A549 (cell line): ENCODE measurements around the gene SLC39A2.

Experiments
- EP300 ChIP-seq, 2 experiments: fragments of >200 bp; sonication (Bioruptor Twin); formaldehyde crosslinking; IDR thresholded peaks; 2 replicates in 1 of 2; 3 replicates in 1 of 2; pipeline ENCODE4 v1.6.1; 2016 to 2017
- FOSL2 ChIP-seq, 2 experiments: fragments of 450-650 bp in 1 of 2; fragments of >200 bp in 1 of 2; sonication (Bioruptor Twin) in 1 of 2; formaldehyde crosslinking; IDR thresholded peaks; 2 replicates each; pipeline versions ENCODE4 v1.5.0 to v1.6.1; 2016 to 2020; ENCODE audit warnings: mild to moderate bottlenecking in 1 of 2, moderate library complexity in 1 of 2
- HOXA7 ChIP-seq: fragments of 250-450 bp; sonication (Bioruptor Pico); IDR thresholded peaks from 2 replicates; pipeline ENCODE4 v1.5.0; 2020; ENCODE audit warnings: mild to moderate bottlenecking, moderate library complexity
- KDM1A ChIP-seq: fragments of 200-600 bp; sonication (generic); IDR thresholded peaks from 2 replicates; pipeline ENCODE4 v1.6.1; 2016; ENCODE audit warnings: low read depth, mild to moderate bottlenecking
- PHF8 ChIP-seq: fragments of 200-600 bp; sonication (generic); IDR thresholded peaks from 2 replicates; pipeline ENCODE4 v1.6.1; 2016; ENCODE audit warnings: low read depth, mild to moderate bottlenecking, antibody characterized with exemption, moderate library complexity, borderline replicate concordance
- POLR2A ChIP-seq: IDR thresholded peaks from 2 replicates; pipeline ENCODE4 v1.6.1; 2012; ENCODE audit warnings: mild to moderate bottlenecking, low read length
- SMC3 ChIP-seq: fragments of >200 bp; sonication (Bioruptor Twin); formaldehyde crosslinking; IDR thresholded peaks from 3 replicates; pipeline ENCODE4 v1.6.1; 2018; ENCODE audit warnings: inconsistent platforms
- TF ChIP-seq, protein P1 (sequence below): fragments of >200 bp; sonication (Bioruptor Twin); formaldehyde crosslinking; IDR thresholded peaks from 3 replicates; pipeline ENCODE4 v1.5.1; 2016
- TF ChIP-seq, protein P2 (sequence below): fragments of 150-350 bp; IDR thresholded peaks from 2 replicates; pipeline ENCODE4 v1.6.1; 2014; ENCODE audit warnings: low read depth, mild to moderate bottlenecking, low read length
- TF ChIP-seq, protein P3 (sequence below): fragments of 200-600 bp; sonication (generic); IDR thresholded peaks from 2 replicates; pipeline ENCODE4 v1.6.1; 2016; ENCODE audit warnings: antibody characterized with exemption, mild to moderate bottlenecking, moderate library complexity
- TF ChIP-seq, protein P4 (sequence below): IDR thresholded peaks from 2 replicates; pipeline ENCODE4 v1.6.1; 2012
- TF ChIP-seq, protein P5 (sequence below): fragments of 450-650 bp; IDR thresholded peaks from 2 replicates; pipeline ENCODE4 v1.6.1; 2014; ENCODE audit warnings: antibody characterized with exemption

DNA sequence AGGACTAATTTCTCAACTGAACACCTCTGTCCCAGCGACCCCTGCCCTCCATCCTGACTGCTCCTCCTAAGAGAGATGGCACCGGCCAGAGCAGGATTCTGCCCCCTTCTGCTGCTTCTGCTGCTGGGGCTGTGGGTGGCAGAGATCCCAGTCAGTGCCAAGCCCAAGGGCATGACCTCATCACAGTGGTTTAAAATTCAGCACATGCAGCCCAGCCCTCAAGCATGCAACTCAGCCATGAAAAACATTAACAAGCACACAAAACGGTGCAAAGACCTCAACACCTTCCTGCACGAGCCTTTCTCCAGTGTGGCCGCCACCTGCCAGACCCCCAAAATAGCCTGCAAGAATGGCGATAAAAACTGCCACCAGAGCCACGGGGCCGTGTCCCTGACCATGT lies 43.8 kb downstream of the SLC39A2 start:
- TF ChIP-seq POLR2A = no peak
- TF ChIP-seq, protein P1, sequence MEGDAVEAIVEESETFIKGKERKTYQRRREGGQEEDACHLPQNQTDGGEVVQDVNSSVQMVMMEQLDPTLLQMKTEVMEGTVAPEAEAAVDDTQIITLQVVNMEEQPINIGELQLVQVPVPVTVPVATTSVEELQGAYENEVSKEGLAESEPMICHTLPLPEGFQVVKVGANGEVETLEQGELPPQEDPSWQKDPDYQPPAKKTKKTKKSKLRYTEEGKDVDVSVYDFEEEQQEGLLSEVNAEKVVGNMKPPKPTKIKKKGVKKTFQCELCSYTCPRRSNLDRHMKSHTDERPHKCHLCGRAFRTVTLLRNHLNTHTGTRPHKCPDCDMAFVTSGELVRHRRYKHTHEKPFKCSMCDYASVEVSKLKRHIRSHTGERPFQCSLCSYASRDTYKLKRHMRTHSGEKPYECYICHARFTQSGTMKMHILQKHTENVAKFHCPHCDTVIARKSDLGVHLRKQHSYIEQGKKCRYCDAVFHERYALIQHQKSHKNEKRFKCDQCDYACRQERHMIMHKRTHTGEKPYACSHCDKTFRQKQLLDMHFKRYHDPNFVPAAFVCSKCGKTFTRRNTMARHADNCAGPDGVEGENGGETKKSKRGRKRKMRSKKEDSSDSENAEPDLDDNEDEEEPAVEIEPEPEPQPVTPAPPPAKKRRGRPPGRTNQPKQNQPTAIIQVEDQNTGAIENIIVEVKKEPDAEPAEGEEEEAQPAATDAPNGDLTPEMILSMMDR = no peak
- TF ChIP-seq, protein P2, sequence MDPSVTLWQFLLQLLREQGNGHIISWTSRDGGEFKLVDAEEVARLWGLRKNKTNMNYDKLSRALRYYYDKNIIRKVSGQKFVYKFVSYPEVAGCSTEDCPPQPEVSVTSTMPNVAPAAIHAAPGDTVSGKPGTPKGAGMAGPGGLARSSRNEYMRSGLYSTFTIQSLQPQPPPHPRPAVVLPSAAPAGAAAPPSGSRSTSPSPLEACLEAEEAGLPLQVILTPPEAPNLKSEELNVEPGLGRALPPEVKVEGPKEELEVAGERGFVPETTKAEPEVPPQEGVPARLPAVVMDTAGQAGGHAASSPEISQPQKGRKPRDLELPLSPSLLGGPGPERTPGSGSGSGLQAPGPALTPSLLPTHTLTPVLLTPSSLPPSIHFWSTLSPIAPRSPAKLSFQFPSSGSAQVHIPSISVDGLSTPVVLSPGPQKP = no peak
- TF ChIP-seq KDM1A = no peak
- TF ChIP-seq HOXA7 (CRISPR knock-in tag) = no peak
- no peak for TF ChIP-seq PHF8
- TF ChIP-seq FOSL2 (IDR thresholded peaks at IDR 0.05) = no peak
- TF ChIP-seq FOSL2 (CRISPR knock-in tag; IDR thresholded peaks at IDR 0.05) = no peak
- TF ChIP-seq, protein P3, sequence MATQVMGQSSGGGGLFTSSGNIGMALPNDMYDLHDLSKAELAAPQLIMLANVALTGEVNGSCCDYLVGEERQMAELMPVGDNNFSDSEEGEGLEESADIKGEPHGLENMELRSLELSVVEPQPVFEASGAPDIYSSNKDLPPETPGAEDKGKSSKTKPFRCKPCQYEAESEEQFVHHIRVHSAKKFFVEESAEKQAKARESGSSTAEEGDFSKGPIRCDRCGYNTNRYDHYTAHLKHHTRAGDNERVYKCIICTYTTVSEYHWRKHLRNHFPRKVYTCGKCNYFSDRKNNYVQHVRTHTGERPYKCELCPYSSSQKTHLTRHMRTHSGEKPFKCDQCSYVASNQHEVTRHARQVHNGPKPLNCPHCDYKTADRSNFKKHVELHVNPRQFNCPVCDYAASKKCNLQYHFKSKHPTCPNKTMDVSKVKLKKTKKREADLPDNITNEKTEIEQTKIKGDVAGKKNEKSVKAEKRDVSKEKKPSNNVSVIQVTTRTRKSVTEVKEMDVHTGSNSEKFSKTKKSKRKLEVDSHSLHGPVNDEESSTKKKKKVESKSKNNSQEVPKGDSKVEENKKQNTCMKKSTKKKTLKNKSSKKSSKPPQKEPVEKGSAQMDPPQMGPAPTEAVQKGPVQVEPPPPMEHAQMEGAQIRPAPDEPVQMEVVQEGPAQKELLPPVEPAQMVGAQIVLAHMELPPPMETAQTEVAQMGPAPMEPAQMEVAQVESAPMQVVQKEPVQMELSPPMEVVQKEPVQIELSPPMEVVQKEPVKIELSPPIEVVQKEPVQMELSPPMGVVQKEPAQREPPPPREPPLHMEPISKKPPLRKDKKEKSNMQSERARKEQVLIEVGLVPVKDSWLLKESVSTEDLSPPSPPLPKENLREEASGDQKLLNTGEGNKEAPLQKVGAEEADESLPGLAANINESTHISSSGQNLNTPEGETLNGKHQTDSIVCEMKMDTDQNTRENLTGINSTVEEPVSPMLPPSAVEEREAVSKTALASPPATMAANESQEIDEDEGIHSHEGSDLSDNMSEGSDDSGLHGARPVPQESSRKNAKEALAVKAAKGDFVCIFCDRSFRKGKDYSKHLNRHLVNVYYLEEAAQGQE = no peak
- TF ChIP-seq, protein P4, sequence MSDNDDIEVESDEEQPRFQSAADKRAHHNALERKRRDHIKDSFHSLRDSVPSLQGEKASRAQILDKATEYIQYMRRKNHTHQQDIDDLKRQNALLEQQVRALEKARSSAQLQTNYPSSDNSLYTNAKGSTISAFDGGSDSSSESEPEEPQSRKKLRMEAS = no peak
- TF ChIP-seq EP300 (IDR thresholded peaks at IDR 0.05) = no peak
- TF ChIP-seq SMC3 = no peak
- TF ChIP-seq, protein P5, sequence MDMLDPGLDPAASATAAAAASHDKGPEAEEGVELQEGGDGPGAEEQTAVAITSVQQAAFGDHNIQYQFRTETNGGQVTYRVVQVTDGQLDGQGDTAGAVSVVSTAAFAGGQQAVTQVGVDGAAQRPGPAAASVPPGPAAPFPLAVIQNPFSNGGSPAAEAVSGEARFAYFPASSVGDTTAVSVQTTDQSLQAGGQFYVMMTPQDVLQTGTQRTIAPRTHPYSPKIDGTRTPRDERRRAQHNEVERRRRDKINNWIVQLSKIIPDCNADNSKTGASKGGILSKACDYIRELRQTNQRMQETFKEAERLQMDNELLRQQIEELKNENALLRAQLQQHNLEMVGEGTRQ = no peak
